Keratinocyte (primary cell): ENCODE measurements around the gene PPP1R16B. TPM values are rescaled to one million over a fixed set of nuclear protein-coding genes. Genes with fewer than 3 reads are reported as not detected.

Experiments used
- DNase-seq: peaks from one replicate; pipeline ENCODE4 v3.0.0-alpha.2; 2011; ENCODE audit warnings: low read depth, missing footprints, low spot score
- FAIRE-seq: peaks from 2 replicates; lab custom pipeline; 2011; peaks lifted over from hg19 to GRCh38; lab: Jason Lieb, UNC
- H2AFZ ChIP-seq: 2 replicates; pipeline ENCODE4 v1.6.0; 2012; ENCODE audit warnings: low read length, control low read depth, inconsistent platforms; ENCODE audit not compliant: control insufficient read depth
- H3K27ac ChIP-seq: 2 replicates; pipeline ENCODE4 v1.5.1; 2011; ENCODE audit warnings: low read length; ENCODE audit not compliant: control insufficient read depth, insufficient read depth
- H3K27me3 ChIP-seq: 3 replicates; pipeline ENCODE4 v1.6.0; 2011; ENCODE audit warnings: low read length; ENCODE audit not compliant: control insufficient read depth, insufficient read depth; ENCODE audit errors: extremely low read depth
- H3K36me3 ChIP-seq, 2 experiments: 2 replicates in 1 of 2; 3 replicates in 1 of 2; pipeline ENCODE4 v1.5.1; 2011; ENCODE audit warnings: low read length in 2 of 2, mild to moderate bottlenecking in 1 of 2; ENCODE audit not compliant: control insufficient read depth in 2 of 2, insufficient read depth in 2 of 2; ENCODE audit errors: extremely low read depth in 1 of 2
- H3K4me1 ChIP-seq: 3 replicates; pipeline ENCODE4 v1.5.1; 2011; ENCODE audit warnings: low read length; ENCODE audit not compliant: control insufficient read depth, insufficient read depth; ENCODE audit errors: extremely low read depth
- H3K4me2 ChIP-seq: 3 replicates; pipeline ENCODE4 v1.6.0; 2011; ENCODE audit warnings: low read depth, low read length; ENCODE audit not compliant: control insufficient read depth, insufficient read depth; ENCODE audit errors: extremely low read depth
- H3K4me3 ChIP-seq, 3 experiments: fragments of 200-600 bp in 1 of 3; sonication (generic) in 1 of 3; 2 replicates in 2 of 3; 3 replicates in 1 of 3; pipeline ENCODE4 v1.5.1; 2011 to 2016; ENCODE audit warnings: low read length in 3 of 3, mild to moderate bottlenecking in 3 of 3, control low read depth in 2 of 3, inconsistent platforms in 1 of 3, low read depth in 1 of 3, mixed read lengths in 1 of 3, mixed run types in 1 of 3, moderate library complexity in 1 of 3; ENCODE audit not compliant: control insufficient read depth in 2 of 3, insufficient read depth in 2 of 3; ENCODE audit errors: extremely low read depth in 1 of 3
- H3K79me2 ChIP-seq: 2 replicates; pipeline ENCODE4 v1.6.0; 2012; ENCODE audit warnings: low read length; ENCODE audit not compliant: control insufficient read depth, insufficient read depth
- H3K9ac ChIP-seq: 3 replicates; pipeline ENCODE4 v1.6.0; 2011; ENCODE audit warnings: low read length; ENCODE audit not compliant: control insufficient read depth, insufficient read depth; ENCODE audit errors: extremely low read depth
- H3K9me1 ChIP-seq: 3 replicates; pipeline ENCODE4 v1.6.0; 2011; ENCODE audit warnings: low read length; ENCODE audit not compliant: control insufficient read depth, insufficient read depth; ENCODE audit errors: extremely low read depth
- H3K9me3 ChIP-seq: 2 replicates; pipeline ENCODE4 v1.5.1; 2012; ENCODE audit warnings: low read depth, low read length; ENCODE audit not compliant: control insufficient read depth
- H4K20me1 ChIP-seq: 3 replicates; pipeline ENCODE4 v1.6.0; 2011; ENCODE audit warnings: low read length; ENCODE audit not compliant: control insufficient read depth, insufficient read depth; ENCODE audit errors: extremely low read depth
- CTCF ChIP-seq, 3 experiments: IDR thresholded peaks in 1 of 3; conservative IDR thresholded peaks in 1 of 3; optimal IDR thresholded peaks in 1 of 3; 2 replicates in 2 of 3; 3 replicates in 1 of 3; pipeline versions ENCODE3 to v1.5.1; 2011; ENCODE audit warnings: low read length in 3 of 3, mild to moderate bottlenecking in 3 of 3, moderate library complexity in 2 of 3, control low read depth in 1 of 3, inconsistent platforms in 1 of 3; ENCODE audit not compliant: insufficient read depth in 2 of 3; ENCODE audit errors: extremely low read depth in 1 of 3
- EZH2 ChIP-seq: IDR thresholded peaks from one replicate; pipeline ENCODE4 v1.6.1; 2012; ENCODE audit warnings: inconsistent platforms, mild to moderate bottlenecking, low read length, moderate library complexity
- dilution Hi-C: fragments of 300-500 bp; cut with MboI; formaldehyde crosslinking; loops from one replicate; pipeline ENCODE4 v1.7.0; 2020; ENCODE audit warnings: low sequenced_read_pairs; ENCODE audit not compliant: extremely low pct_ligation_motif_present
- polyA plus RNA-seq, 5 experiments: library from polyadenylated mRNA; depleted of rRNA in 3 of 5; stranded (reverse) in 3 of 5; stranded (forward) in 1 of 5; unstranded in 1 of 5; fragments of >200 nt; gene quantifications; 1 replicate in 1 of 5; 2 replicates in 3 of 5; 3 replicates in 1 of 5; pipeline versions ENCODE4 v1.2.1 to v1.2.3, GENCODE V29; 2011 to 2012; ENCODE audit warnings: missing spikeins in 2 of 5, low read depth in 1 of 5, low replicate concordance in 1 of 5

The PPP1R16B gene
- polyA plus RNA-seq, 1 donor (not counting 4 experiments of a cell fraction or from before 2014, with no cell fraction given): not detected

GRCh38 chr20:38932457-38933120, 127.1 kb downstream of the PPP1R16B start:
- Histone ChIP-seq H3K4me1 (peaks cover 32% of the 10 kb centered on the region), H3K27me3 (no peaks in the 10 kb centered on the region), H3K27ac (no peak overlapping the region), H3K36me3 (peaks cover 0 to 3% of the 10 kb centered on the region in 2 experiments), H2AFZ (no peak overlapping the region), H3K9me3 (no peaks in the 10 kb centered on the region), H3K9me1 (no peaks in the 10 kb centered on the region), H3K4me2 (no peak overlapping the region), H4K20me1 (no peaks in the 10 kb centered on the region), H3K79me2 (peaks cover 96% of the 10 kb centered on the region), H3K9ac (no peak overlapping the region), H3K4me3 (no peak overlapping the region)
- dilution Hi-C loops: no loop called here
- no peak for FAIRE-seq
- no peak for DNase-seq
- TF ChIP-seq CTCF (optimal IDR thresholded peaks at IDR 0.05 in 1 of 3, IDR thresholded peaks at IDR 0.05 in 1 of 3, conservative IDR thresholded peaks at IDR 0.05 in 1 of 3; ENCODE audit: extremely low read depth in 1 of 3, insufficient read depth in 2 of 3, low read length in 3 of 3): no peak
- TF ChIP-seq EZH2: no peak

DNA sequence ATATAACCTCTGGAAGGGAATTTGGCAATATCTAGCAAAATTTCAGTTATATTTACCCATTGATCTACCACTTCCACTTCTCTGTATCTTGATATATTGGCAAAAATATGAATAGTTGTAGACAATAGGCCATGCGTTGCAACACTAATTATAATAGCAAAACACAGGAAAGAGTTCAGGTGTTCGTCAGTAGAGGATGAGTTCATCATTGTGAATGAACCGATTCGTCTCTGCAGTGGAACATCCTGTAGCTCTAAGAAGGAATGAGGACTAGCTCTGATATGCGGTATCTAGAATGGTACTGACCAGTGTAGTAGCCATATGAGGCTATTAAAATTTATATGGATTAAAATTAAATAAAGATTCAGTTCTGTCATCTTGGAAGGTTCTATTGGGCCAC, 129.0 kb downstream of the PPP1R16B start:
- no peaks in the 10 kb centered on the region for H3K9me3 ChIP-seq
- no peaks in the 10 kb centered on the region for H3K9me1 ChIP-seq
- no peak overlapping the region for H3K4me2 ChIP-seq
- H3K4me1 ChIP-seq: peaks cover 14% of the 10 kb centered on the region
- no peak for DNase-seq
- dilution Hi-C loops: no loop called here
- no peak overlapping the region for H3K27ac ChIP-seq
- peaks cover 97% of the 10 kb centered on the region for H3K79me2 ChIP-seq
- no peak for TF ChIP-seq EZH2
- no peak for TF ChIP-seq CTCF (optimal IDR thresholded peaks at IDR 0.05 in 1 of 3, IDR thresholded peaks at IDR 0.05 in 1 of 3, conservative IDR thresholded peaks at IDR 0.05 in 1 of 3; ENCODE audit: extremely low read depth in 1 of 3, insufficient read depth in 2 of 3, low read length in 3 of 3)
- no peaks in the 10 kb centered on the region for H3K27me3 ChIP-seq
- no peak for FAIRE-seq
- H3K36me3 ChIP-seq: peaks cover 0 to 15% of the 10 kb centered on the region in 2 experiments
- no peak overlapping the region for H3K4me3 ChIP-seq
- no peak overlapping the region for H2AFZ ChIP-seq
- H3K9ac ChIP-seq: no peak overlapping the region
- H4K20me1 ChIP-seq: no peaks in the 10 kb centered on the region
